Panc1 (cell line): Measurements from ENCODE around the gene PRAMEF15.
"Not testable (repeated sequence)": the region's sequence is repeated elsewhere in the genome, so short reads cannot be mapped to it uniquely, and the experiment has no call there.

Source experiments
- CTCF ChIP-seq: fragments of 450-650 bp; IDR thresholded peaks from 2 replicates; pipeline ENCODE4 v1.5.1; 2017; ENCODE audit warnings: mild to moderate bottlenecking
- POLR2AphosphoS5 ChIP-seq: IDR thresholded peaks from 2 replicates; pipeline ENCODE4 v1.6.1; 2012; ENCODE audit warnings: mild to moderate bottlenecking, low read depth, low read length, moderate library complexity
- REST ChIP-seq, 2 experiments: IDR thresholded peaks; 2 replicates each; pipeline ENCODE4 v1.6.1; 2011 to 2012; ENCODE audit warnings: low read depth in 2 of 2, control low read depth in 1 of 2, low read length in 1 of 2, mild to moderate bottlenecking in 1 of 2, moderate library complexity in 1 of 2; ENCODE audit not compliant: insufficient read depth in 1 of 2
- TCF7L2 ChIP-seq: IDR thresholded peaks from 2 replicates; pipeline ENCODE4 v1.6.1; 2011; ENCODE audit warnings: mild to moderate bottlenecking, low read depth, low read length, inconsistent platforms

GRCh38 chr1:13354475-13354874 lies 39.1 kb downstream of the PRAMEF15 start:
- not testable (repeated sequence) for TF ChIP-seq CTCF; POLR2AphosphoS5; REST (IDR thresholded peaks at IDR 0.05; ENCODE audit: insufficient read depth in 1 of 2, low read depth in 2 of 2, low read length in 1 of 2); TCF7L2
